ENCODE results near the gene PCBD1.
A peak's percentile ranks its signal among the peaks of the same experiment; 100 is the strongest.

The PCBD1 gene

GRCh38 chr10:70901276-70901878, 13.0 kb upstream of the PCBD1 start:
- no peak for DNase-seq

- no peak for DNase-seq
These were observed 10.7 kb upstream of the PCBD1 start for GRCh38 chr10:70899096-70899495.

- no peak for DNase-seq
These were observed 10.3 kb upstream of the PCBD1 start for GRCh38 chr10:70898687-70899086.

GRCh38 chr10:70896551-70896950, 8.2 kb upstream of the PCBD1 start:
- no peak for DNase-seq

GRCh38 chr10:70894416-70894815, 6.1 kb upstream of the PCBD1 start:
- no peak for DNase-seq

- DNase-seq, result no peak
These were observed 5.1 kb upstream of the PCBD1 start for GRCh38 chr10:70893227-70894006.

GRCh38 chr10:70892631-70893030, 4.3 kb upstream of the PCBD1 start:
- DNase-seq, result no peak

- DNase-seq, result no peak
These were observed 3.3 kb upstream of the PCBD1 start for GRCh38 chr10:70891627-70892026.

- DNase-seq, result no peak
These were observed 2.6 kb upstream of the PCBD1 start for GRCh38 chr10:70890917-70891431.

GRCh38 chr10:70889291-70889690, 926 bp upstream of the PCBD1 start:
- DNase-seq, result no peak

GRCh38 chr10:70886921-70887665, 1.3 kb downstream of the PCBD1 start:
- DNase-seq, result no peak

- no peak for DNase-seq
These were observed 2.1 kb downstream of the PCBD1 start for GRCh38 chr10:70885931-70886903.

GRCh38 chr10:70885481-70885880, 2.9 kb downstream of the PCBD1 start:
- no peak for DNase-seq

- DNase-seq, result no peak
These were observed 3.6 kb downstream of the PCBD1 start for GRCh38 chr10:70884741-70885140.

GRCh38 chr10:70880077-70880534, 8.3 kb downstream of the PCBD1 start:
- DNase-seq, result peak; percentile 52 to 74

GRCh38 chr10:70879207-70879606, 9.2 kb downstream of the PCBD1 start:
- no peak for DNase-seq

- DNase-seq, result no peak
These were observed 14.3 kb downstream of the PCBD1 start for GRCh38 chr10:70874061-70874460.

- DNase-seq, result no peak
These were observed 16.1 kb downstream of the PCBD1 start for GRCh38 chr10:70872291-70872690.

GRCh38 chr10:70866424-70866823, 21.9 kb downstream of the PCBD1 start:
- no peak for DNase-seq

- DNase-seq, result no peak
These were observed 23.4 kb downstream of the PCBD1 start for GRCh38 chr10:70864935-70865334.

GRCh38 chr10:70863470-70864160, 24.8 kb downstream of the PCBD1 start:
- DNase-seq, result no peak

Measured in NCI-H446 (cell line).